HG02571 (cell line): ENCODE results near the gene BORA.
A peak's percentile ranks its signal among the peaks of the same experiment; 100 is the strongest.
"Not testable (repeated sequence)": the region's sequence is repeated elsewhere in the genome, so short reads cannot be mapped to it uniquely, and the experiment has no call there.

Experiments used
- ATAC-seq: cut with Tn5 transposase; IDR thresholded peaks from one replicate; pipeline ENCODE4 v1.9.1; 2021; ENCODE audit warnings: mild to moderate bottlenecking, moderate library complexity; ENCODE audit not compliant: unreplicated experiment

Gene BORA

GRCh38 chr13:72760189-72760588 is 32.5 kb downstream of the BORA start:
- ATAC-seq, result no peak

DNA sequence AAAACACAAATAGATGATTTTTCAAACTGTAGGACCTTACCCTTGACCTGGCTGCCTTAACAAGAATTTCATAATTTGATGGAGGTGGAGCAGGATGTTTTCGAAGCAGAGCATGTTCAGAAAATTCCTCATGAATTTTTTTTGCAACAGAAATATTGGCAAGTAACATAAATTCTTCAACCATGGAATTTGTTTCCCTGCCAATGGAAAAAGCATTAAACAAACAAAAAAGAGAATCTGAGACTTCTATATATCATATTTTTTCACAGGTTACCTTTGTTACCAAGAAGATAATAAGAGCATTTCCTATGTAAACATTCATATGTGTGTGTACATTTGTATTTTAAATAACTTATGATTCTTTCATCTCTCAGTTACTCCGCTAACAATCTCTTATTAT is 35.7 kb downstream of the BORA start:
- no peak for ATAC-seq

DNA sequence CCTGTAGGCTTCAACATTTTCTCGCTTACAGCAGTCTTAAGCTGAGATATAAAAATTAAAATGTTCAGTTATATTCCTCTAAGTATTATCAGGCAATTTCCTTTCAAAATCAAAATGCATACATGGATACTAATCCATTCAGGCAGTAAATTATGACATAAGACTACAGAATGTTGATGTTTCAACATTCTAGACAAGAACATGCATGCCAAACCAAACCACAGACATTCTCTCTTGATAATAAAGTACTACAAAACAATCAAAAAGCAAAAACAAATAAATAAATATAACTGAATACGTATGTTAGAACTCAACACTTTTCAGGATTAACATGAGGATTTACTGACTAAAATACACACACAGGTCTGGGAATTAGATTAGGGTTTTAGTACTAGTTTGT is 46.3 kb downstream of the BORA start:
- no peak for ATAC-seq

GRCh38 chr13:72781451-72782439 is 54.0 kb downstream of the BORA start, which contains the start of the genes DIS3 and PIBF1:
Gene DIS3, minus strand, starts transcription at chr13:72781900. Its CDS starts 68 bp downstream, at chr13:72781832.
Gene PIBF1, plus strand, starts transcription at chr13:72782133. Its CDS starts 1,337 bp downstream, at chr13:72783470.
- ATAC-seq, result peak; percentile 97

DNA sequence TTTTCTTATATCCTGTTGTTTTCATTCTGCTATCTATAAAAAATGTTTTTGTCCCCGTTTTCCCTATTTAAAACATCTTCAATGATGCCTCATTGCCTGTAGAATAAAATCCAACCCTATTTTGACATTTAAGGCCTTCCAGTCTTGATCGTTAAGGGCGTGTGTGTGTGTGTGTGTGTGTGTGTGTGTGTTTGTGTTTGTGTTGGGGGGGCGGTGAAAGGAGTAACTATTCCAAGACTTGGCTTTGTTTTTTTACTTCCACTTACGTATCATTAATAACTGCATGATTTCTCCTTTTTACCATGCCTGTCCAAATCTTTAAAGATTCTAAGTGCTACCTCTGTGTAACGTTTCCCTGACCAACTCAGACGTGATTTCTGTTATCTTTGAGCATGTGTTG is 55.0 kb downstream of the BORA start:
- no peak for ATAC-seq

GRCh38 chr13:72784679-72785078 is 57.0 kb downstream of the BORA start:
- ATAC-seq, result not testable (repeated sequence)

- ATAC-seq, result no peak
These were observed 61.1 kb downstream of the BORA start for GRCh38 chr13:72788831-72789230.

- no peak for ATAC-seq
These were observed 64.9 kb downstream of the BORA start for GRCh38 chr13:72792640-72793039.

DNA sequence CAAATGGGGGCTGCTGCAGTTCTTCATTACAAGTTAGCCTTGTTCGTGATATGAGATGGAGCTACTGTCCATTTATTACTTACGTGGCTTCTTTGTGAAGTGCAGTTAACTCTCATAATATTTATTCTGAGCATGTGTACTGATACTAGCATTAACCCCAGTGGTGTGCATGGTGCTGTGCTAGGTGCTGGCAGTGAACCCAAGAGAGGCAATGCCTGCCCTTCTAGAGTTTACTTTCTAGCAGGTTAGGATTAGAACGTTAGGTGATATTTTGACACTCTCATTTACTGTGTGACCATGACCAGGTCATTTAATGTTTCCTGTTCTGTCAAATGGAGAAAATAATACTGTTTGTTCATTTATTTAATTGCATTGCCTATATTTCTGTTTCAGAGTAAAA is 71.1 kb downstream of the BORA start:
- no peak for ATAC-seq

DNA sequence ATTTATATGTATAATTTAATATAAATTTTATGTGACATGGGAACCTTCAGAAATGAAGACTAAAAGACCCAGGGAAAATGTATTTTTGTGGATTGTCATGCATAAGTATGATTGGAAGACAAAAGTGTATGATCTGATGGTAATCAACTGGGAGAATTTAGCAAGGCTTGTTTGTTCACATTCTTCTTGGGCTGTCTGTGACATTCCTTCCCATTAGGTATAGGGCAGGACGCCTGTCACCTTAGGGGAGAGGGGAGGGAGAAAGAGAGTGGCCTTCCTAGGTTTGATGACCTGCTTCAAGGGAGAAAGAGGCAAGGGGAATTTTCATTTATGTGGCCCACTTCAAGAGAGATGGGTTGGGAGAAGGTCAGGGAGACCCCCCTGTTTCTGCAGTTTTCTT is 76.6 kb downstream of the BORA start:
- ATAC-seq, result no peak
